ENCODE data around the gene USP30. TPM values are rescaled to one million over a fixed set of nuclear protein-coding genes. Genes with fewer than 3 reads are reported as not detected.

USP30 gene
- total RNA-seq, 1 donor from 2014 or later: 18.9 TPM

DNA sequence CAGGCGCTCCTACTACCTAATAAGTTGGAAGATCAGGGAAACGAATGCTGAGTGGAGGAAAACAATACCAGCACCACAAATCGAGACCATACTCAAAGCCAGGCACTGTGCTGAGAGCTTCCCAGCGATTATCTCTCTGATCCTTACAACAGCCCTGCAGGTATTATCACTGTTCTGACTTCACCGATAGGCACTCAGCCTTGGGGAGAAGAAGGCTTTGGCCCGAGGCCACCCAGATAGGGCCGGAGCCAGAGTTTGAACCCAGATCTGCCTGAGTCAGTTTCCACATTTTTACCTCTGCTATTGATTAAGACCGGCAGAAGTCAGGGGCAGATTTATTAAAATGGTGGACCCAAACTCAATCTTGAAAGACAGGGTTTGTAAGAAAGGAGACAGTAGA is 36.4 kb upstream of the USP30 start:
- Mint-ChIP-seq H3K36me3 (no peaks in the 10 kb centered on the region), H3K27ac (no peak overlapping the region), H3K27me3 (peaks cover 26% of the 10 kb centered on the region), H3K4me3 (no peak overlapping the region), H3K9me3 (no peaks in the 10 kb centered on the region), H3K4me1 (ENCODE audit: unreplicated experiment) (peaks cover 4% of the 10 kb centered on the region)
- no peak for DNase-seq (ENCODE audit: extremely low spot score, unreplicated experiment)
- TF ChIP-seq, protein P1, sequence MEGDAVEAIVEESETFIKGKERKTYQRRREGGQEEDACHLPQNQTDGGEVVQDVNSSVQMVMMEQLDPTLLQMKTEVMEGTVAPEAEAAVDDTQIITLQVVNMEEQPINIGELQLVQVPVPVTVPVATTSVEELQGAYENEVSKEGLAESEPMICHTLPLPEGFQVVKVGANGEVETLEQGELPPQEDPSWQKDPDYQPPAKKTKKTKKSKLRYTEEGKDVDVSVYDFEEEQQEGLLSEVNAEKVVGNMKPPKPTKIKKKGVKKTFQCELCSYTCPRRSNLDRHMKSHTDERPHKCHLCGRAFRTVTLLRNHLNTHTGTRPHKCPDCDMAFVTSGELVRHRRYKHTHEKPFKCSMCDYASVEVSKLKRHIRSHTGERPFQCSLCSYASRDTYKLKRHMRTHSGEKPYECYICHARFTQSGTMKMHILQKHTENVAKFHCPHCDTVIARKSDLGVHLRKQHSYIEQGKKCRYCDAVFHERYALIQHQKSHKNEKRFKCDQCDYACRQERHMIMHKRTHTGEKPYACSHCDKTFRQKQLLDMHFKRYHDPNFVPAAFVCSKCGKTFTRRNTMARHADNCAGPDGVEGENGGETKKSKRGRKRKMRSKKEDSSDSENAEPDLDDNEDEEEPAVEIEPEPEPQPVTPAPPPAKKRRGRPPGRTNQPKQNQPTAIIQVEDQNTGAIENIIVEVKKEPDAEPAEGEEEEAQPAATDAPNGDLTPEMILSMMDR (conservative IDR thresholded peaks at IDR 0.05): no peak

DNA sequence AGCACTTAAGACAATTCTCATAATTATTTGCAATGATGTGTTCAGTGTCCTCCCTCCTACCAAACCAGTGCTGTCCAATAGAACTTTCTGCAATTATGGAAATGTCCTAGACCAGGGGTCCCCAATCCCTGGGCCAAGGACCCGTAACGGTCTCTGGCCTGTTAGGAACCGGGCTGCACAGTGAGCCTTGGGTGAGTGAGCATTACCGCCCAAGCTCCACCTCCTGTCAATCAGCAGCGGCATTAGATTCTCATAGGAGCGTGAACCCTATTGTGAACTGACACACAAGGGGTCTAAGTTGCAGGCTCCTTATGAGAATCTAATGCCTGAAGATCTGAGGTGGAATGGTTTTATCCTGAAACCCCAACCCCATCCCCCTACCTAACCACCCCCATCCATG is 35.4 kb upstream of the USP30 start:
- Mint-ChIP-seq H3K27me3 (peaks cover 20% of the 10 kb centered on the region), H3K4me3 (no peak overlapping the region), H3K9me3 (no peaks in the 10 kb centered on the region), H3K27ac (no peak overlapping the region), H3K36me3 (no peaks in the 10 kb centered on the region), H3K4me1 (ENCODE audit: unreplicated experiment) (peaks cover 4% of the 10 kb centered on the region)
- DNase-seq (ENCODE audit: extremely low spot score, unreplicated experiment): no peak
- TF ChIP-seq, protein P1 (conservative IDR thresholded peaks at IDR 0.05): no peak

DNA sequence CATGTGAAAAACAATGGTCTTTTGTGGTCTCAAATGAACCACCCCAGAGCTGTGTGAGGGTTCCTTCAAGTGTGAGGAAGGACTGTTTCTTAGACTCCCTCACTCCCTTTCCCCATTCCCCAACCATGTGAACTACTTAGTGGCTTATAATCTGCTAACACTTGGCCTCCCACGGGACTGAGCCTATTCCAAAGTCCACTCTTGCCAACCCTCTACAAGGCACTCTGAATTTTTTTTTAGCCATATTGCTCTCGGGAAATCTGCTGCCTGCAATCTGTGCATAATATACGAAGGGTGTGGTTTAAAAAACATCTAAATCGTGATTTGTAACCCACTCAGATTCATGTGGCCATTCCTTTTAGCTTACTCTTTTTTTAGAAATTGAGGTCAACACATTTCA is 34.1 kb upstream of the USP30 start:
- TF ChIP-seq, protein P1 (conservative IDR thresholded peaks at IDR 0.05): no peak
- Mint-ChIP-seq H3K27ac (no peak overlapping the region), H3K36me3 (no peaks in the 10 kb centered on the region), H3K27me3 (peaks cover 20% of the 10 kb centered on the region), H3K4me3 (peak overlapping the region; percentile 36), H3K9me3 (no peaks in the 10 kb centered on the region), H3K4me1 (ENCODE audit: unreplicated experiment) (peaks cover 4% of the 10 kb centered on the region)
- DNase-seq (ENCODE audit: extremely low spot score, unreplicated experiment): no peak

DNA sequence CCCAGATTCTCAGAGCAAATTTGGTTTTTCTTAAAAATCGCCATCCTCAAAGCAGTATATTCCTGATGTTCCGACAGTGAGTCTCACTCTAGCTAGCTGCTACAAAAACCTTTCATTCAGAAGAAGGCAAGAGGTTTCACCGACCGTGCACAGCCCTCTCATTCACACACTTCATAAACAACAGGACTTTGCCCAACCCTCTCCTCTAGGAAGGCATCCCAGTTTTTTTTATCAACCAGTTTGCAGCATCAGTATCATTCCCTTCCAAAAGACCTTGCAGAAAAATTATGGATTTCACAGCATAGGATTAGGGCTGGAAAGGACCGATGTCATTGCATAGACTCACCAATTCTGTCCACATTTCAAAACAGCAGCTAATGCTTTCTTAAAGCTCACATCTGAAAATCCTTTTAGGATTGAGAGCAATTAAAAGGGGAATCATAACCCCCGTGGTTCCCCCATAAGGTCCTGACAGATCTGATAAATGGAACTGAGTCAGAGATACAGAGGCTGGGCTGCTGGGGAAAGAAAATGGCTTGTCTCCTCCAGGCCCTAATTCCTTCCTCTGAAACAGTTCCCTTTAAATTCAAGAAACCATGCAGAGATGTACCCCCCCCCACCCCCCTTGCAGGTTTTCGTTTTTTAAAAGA is 32.1 kb upstream of the USP30 start:
- no peaks in the 10 kb centered on the region for H3K9me3 Mint-ChIP-seq
- TF ChIP-seq, protein P1 (conservative IDR thresholded peaks at IDR 0.05): no peak
- H3K4me1 Mint-ChIP-seq (ENCODE audit: unreplicated experiment): peaks cover 4% of the 10 kb centered on the region
- peaks cover 13% of the 10 kb centered on the region for H3K27me3 Mint-ChIP-seq
- H3K36me3 Mint-ChIP-seq: no peaks in the 10 kb centered on the region
- no peak for DNase-seq (ENCODE audit: extremely low spot score, unreplicated experiment)
- peak overlapping the region; percentile 71 for H3K4me3 Mint-ChIP-seq
- no peak overlapping the region for H3K27ac Mint-ChIP-seq

DNA sequence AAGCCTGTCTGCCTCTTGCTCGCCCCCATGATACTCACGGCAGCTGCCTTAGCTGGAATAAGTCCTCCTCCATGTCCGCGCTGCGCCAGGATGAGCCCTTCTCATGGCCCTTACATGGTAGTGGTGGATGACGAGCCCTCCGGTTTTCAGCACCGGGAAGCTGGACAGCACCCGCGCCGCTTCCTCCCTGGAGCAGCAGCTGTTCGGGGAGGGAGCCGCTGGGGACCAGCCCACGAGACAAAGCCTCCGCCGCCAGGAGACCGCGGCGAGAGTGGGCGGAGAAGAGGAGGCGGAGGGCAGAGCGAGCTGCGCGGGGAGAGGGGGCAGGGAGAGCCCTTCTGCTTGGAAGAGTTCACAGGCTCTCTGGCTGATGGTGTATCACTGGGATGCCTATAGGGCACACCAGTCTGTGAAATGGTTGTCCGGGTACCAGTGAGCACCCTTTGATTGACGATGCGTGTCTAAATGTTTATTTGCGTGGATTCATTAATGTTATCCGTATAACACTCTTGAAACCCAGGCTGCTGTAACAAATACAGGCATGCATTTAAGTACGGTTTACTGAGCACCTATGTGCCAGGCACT is 31.5 kb upstream of the USP30 start, which contains the start of gene SVOP:
TSS of gene SVOP (minus strand) at position 273 of the 585 bp plus-strand sequence. CDS start at position 73, 200 bp downstream.
- Mint-ChIP-seq H3K36me3 (no peaks in the 10 kb centered on the region), H3K4me1 (ENCODE audit: unreplicated experiment) (peaks cover 4% of the 10 kb centered on the region), H3K27me3 (peaks cover 14% of the 10 kb centered on the region), H3K9me3 (no peaks in the 10 kb centered on the region), H3K27ac (no peak within 1 kb of the TSS), H3K4me3 (peak within 1 kb of the TSS; percentile 71)
- TF ChIP-seq, protein P1 (conservative IDR thresholded peaks at IDR 0.05): no peak
- DNase-seq (ENCODE audit: extremely low spot score, unreplicated experiment): peak; percentile 91

Data from type B pancreatic cell (in vitro differentiated cells).